ENCODE results near the gene CD209. TPM values are rescaled to one million over a fixed set of nuclear protein-coding genes. Genes with fewer than 3 reads are reported as not detected.
A peak's percentile ranks its signal among the peaks of the same experiment; 100 is the strongest.

CD209 gene
- total RNA-seq, 1 donor from 2014 or later = 7.5 TPM

- no peak for DNase-seq (ENCODE audit: low spot score)
Measured at GRCh38 chr19:7706188-7706954, 41.0 kb downstream of the CD209 start.

- peak; percentile 38 for DNase-seq (ENCODE audit: low spot score)
Measured at GRCh38 chr19:7705387-7706187, 41.7 kb downstream of the CD209 start.

GRCh38 chr19:7704280-7705060 lies 42.9 kb downstream of the CD209 start:
- DNase-seq (ENCODE audit: low spot score) = no peak

- no peak for DNase-seq (ENCODE audit: low spot score)
Measured at GRCh38 chr19:7703332-7703731, 44.0 kb downstream of the CD209 start.

- no peak for DNase-seq (ENCODE audit: low spot score)
Measured at GRCh38 chr19:7701654-7702457, 45.5 kb downstream of the CD209 start, which contains the start of gene FCER2. Gene FCER2 (minus strand): TSS chr19:7702131. CDS start chr19:7699760, 2,371 bp downstream.

GRCh38 chr19:7701049-7701653 lies 46.2 kb downstream of the CD209 start:
- DNase-seq (ENCODE audit: low spot score) = no peak

GRCh38 chr19:7699417-7700401 lies 47.6 kb downstream of the CD209 start:
- DNase-seq (ENCODE audit: low spot score) = no peak

- DNase-seq (ENCODE audit: low spot score) = no peak
Measured at GRCh38 chr19:7699003-7699402, 48.3 kb downstream of the CD209 start.

- DNase-seq (ENCODE audit: low spot score) = no peak
Measured at GRCh38 chr19:7698583-7698982, 48.8 kb downstream of the CD209 start.

- no peak for DNase-seq (ENCODE audit: low spot score)
Measured at GRCh38 chr19:7697721-7698287, 49.5 kb downstream of the CD209 start.

- no peak for DNase-seq (ENCODE audit: low spot score)
Measured at GRCh38 chr19:7694499-7694898, 52.8 kb downstream of the CD209 start.

- DNase-seq (ENCODE audit: low spot score) = no peak
Measured at GRCh38 chr19:7692417-7693088, 54.8 kb downstream of the CD209 start.

GRCh38 chr19:7691497-7691896 lies 55.8 kb downstream of the CD209 start:
- DNase-seq (ENCODE audit: low spot score) = no peak

GRCh38 chr19:7690779-7691258 lies 56.5 kb downstream of the CD209 start:
- no peak for DNase-seq (ENCODE audit: low spot score)
